GM23248 (cell line): ENCODE results near the gene C12orf76.

Experiments used
- EZH2 ChIP-seq: fragments of 200-600 bp; sonication (generic); IDR thresholded peaks from 2 replicates; pipeline ENCODE4 v1.6.1; 2018; ENCODE audit warnings: antibody characterized with exemption, mild to moderate bottlenecking; ENCODE audit not compliant: insufficient read depth, poor library complexity, severe bottlenecking
- EZH2phosphoT487 ChIP-seq: fragments of 200-600 bp; sonication (generic); IDR thresholded peaks from 2 replicates; pipeline ENCODE4 v1.6.1; 2018; ENCODE audit warnings: antibody characterized with exemption, moderate library complexity, mild to moderate bottlenecking, low read depth; ENCODE audit not compliant: insufficient read depth

- TF ChIP-seq EZH2 (no peak), EZH2phosphoT487 (no peak)
Observed at GRCh38 chr12:109991586-109991985, 56.7 kb downstream of the C12orf76 start.
